NB4 (cell line): Measurements from ENCODE around the gene IGSF21.

ENCODE experiments used
- CTCF ChIP-seq: IDR thresholded peaks from one replicate; pipeline ENCODE4 v1.5.1; 2012; ENCODE audit warnings: low read depth, low read length
- MAX ChIP-seq: IDR thresholded peaks from 2 replicates; pipeline ENCODE4 v1.6.1; 2011; ENCODE audit warnings: low read depth, low read length
- POLR2A ChIP-seq: IDR thresholded peaks from 2 replicates; pipeline ENCODE4 v1.6.1; 2011; ENCODE audit warnings: mild to moderate bottlenecking; ENCODE audit not compliant: insufficient read length; ENCODE audit errors: extremely low read depth

- TF ChIP-seq CTCF (no peak), POLR2A (no peak), MAX (no peak)
Measured at GRCh38 chr1:18072066-18072465, 35.5 kb upstream of the IGSF21 start.
